ENCODE data around the gene CAMTA1. TPM values are rescaled to one million over a fixed set of nuclear protein-coding genes. Genes with fewer than 3 reads are reported as not detected.

Gene CAMTA1
- total RNA-seq, 1 experiment from 2014 or later: 69.5 TPM

GRCh38 chr1:7358425-7358824 is 573.2 kb downstream of the CAMTA1 start:
- TF ChIP-seq EZH2 (IDR thresholded peaks at IDR 0.05) (no peak), TCF7L2 (IDR thresholded peaks at IDR 0.05; ENCODE audit: borderline replicate concordance, extremely low read depth, insufficient read depth, insufficient read length) (no peak), RAD21 (IDR thresholded peaks at IDR 0.05; ENCODE audit: low read depth) (no peak), FOSL1 (IDR thresholded peaks at IDR 0.05; ENCODE audit: low read depth) (no peak), YY1 (IDR thresholded peaks at IDR 0.05; ENCODE audit: extremely low read depth, insufficient replicate concordance, low read depth, low read length) (no peak), MAX (IDR thresholded peaks at IDR 0.05) (no peak), SP1 (IDR thresholded peaks at IDR 0.05; ENCODE audit: low read depth) (no peak), EZH2phosphoT487 (IDR thresholded peaks at IDR 0.05; ENCODE audit: borderline replicate concordance) (no peak), CBX3 (IDR thresholded peaks at IDR 0.05; ENCODE audit: low read depth) (no peak), ELF1 (IDR thresholded peaks at IDR 0.05; ENCODE audit: borderline replicate concordance, low read depth) (no peak), POLR2AphosphoS5 (IDR thresholded peaks at IDR 0.05; ENCODE audit: low read depth, low read length) (no peak), SIN3A (IDR thresholded peaks at IDR 0.05; ENCODE audit: low read depth) (no peak), CEBPB (IDR thresholded peaks at IDR 0.05; ENCODE audit: low read depth) (no peak), EGR1 (IDR thresholded peaks at IDR 0.05; ENCODE audit: low read depth) (no peak), SRF (IDR thresholded peaks at IDR 0.05; ENCODE audit: low read depth) (no peak), POLR2A (IDR thresholded peaks at IDR 0.05; ENCODE audit: borderline replicate concordance, extremely low read depth, insufficient read depth, insufficient read length) (no peak)
- TF ChIP-seq, protein P1, sequence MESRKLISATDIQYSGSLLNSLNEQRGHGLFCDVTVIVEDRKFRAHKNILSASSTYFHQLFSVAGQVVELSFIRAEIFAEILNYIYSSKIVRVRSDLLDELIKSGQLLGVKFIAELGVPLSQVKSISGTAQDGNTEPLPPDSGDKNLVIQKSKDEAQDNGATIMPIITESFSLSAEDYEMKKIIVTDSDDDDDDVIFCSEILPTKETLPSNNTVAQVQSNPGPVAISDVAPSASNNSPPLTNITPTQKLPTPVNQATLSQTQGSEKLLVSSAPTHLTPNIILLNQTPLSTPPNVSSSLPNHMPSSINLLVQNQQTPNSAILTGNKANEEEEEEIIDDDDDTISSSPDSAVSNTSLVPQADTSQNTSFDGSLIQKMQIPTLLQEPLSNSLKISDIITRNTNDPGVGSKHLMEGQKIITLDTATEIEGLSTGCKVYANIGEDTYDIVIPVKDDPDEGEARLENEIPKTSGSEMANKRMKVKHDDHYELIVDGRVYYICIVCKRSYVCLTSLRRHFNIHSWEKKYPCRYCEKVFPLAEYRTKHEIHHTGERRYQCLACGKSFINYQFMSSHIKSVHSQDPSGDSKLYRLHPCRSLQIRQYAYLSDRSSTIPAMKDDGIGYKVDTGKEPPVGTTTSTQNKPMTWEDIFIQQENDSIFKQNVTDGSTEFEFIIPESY (IDR thresholded peaks at IDR 0.05; ENCODE audit: extremely low read depth, insufficient replicate concordance, low read length): no peak
- TF ChIP-seq, protein P2, sequence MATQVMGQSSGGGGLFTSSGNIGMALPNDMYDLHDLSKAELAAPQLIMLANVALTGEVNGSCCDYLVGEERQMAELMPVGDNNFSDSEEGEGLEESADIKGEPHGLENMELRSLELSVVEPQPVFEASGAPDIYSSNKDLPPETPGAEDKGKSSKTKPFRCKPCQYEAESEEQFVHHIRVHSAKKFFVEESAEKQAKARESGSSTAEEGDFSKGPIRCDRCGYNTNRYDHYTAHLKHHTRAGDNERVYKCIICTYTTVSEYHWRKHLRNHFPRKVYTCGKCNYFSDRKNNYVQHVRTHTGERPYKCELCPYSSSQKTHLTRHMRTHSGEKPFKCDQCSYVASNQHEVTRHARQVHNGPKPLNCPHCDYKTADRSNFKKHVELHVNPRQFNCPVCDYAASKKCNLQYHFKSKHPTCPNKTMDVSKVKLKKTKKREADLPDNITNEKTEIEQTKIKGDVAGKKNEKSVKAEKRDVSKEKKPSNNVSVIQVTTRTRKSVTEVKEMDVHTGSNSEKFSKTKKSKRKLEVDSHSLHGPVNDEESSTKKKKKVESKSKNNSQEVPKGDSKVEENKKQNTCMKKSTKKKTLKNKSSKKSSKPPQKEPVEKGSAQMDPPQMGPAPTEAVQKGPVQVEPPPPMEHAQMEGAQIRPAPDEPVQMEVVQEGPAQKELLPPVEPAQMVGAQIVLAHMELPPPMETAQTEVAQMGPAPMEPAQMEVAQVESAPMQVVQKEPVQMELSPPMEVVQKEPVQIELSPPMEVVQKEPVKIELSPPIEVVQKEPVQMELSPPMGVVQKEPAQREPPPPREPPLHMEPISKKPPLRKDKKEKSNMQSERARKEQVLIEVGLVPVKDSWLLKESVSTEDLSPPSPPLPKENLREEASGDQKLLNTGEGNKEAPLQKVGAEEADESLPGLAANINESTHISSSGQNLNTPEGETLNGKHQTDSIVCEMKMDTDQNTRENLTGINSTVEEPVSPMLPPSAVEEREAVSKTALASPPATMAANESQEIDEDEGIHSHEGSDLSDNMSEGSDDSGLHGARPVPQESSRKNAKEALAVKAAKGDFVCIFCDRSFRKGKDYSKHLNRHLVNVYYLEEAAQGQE (IDR thresholded peaks at IDR 0.05; ENCODE audit: low read depth): no peak
- TF ChIP-seq, protein P3, sequence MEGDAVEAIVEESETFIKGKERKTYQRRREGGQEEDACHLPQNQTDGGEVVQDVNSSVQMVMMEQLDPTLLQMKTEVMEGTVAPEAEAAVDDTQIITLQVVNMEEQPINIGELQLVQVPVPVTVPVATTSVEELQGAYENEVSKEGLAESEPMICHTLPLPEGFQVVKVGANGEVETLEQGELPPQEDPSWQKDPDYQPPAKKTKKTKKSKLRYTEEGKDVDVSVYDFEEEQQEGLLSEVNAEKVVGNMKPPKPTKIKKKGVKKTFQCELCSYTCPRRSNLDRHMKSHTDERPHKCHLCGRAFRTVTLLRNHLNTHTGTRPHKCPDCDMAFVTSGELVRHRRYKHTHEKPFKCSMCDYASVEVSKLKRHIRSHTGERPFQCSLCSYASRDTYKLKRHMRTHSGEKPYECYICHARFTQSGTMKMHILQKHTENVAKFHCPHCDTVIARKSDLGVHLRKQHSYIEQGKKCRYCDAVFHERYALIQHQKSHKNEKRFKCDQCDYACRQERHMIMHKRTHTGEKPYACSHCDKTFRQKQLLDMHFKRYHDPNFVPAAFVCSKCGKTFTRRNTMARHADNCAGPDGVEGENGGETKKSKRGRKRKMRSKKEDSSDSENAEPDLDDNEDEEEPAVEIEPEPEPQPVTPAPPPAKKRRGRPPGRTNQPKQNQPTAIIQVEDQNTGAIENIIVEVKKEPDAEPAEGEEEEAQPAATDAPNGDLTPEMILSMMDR (IDR thresholded peaks at IDR 0.05 in 2 of 3, conservative IDR thresholded peaks at IDR 0.05 in 1 of 3; ENCODE audit: borderline replicate concordance in 1 of 3, insufficient read depth in 1 of 3, low read depth in 2 of 3, low read length in 2 of 3): no peak
- TF ChIP-seq, protein P4, sequence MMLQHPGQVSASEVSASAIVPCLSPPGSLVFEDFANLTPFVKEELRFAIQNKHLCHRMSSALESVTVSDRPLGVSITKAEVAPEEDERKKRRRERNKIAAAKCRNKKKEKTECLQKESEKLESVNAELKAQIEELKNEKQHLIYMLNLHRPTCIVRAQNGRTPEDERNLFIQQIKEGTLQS (IDR thresholded peaks at IDR 0.05): no peak
- no peaks in the 10 kb centered on the region for H4K20me1 ChIP-seq (ENCODE audit: insufficient read depth)
- H3K4me2 ChIP-seq (ENCODE audit: low read length): no peak overlapping the region
- H3K27ac ChIP-seq (ENCODE audit: low read depth, low read length): no peak overlapping the region
- no peaks in the 10 kb centered on the region for H3K9me3 ChIP-seq (ENCODE audit: control insufficient read depth in 1 of 2, insufficient read depth in 1 of 2, low read depth in 1 of 2, low read length in 2 of 2)
- BruUV-seq (replicated peaks): no TSS peak
- H3K36me3 ChIP-seq (ENCODE audit: control insufficient read depth in 1 of 2, insufficient read depth in 2 of 2, low read length in 2 of 2): no peaks in the 10 kb centered on the region
- intact Hi-C loops (cut with micrococcal nuclease): no loop called here
- RAD21 ChIA-PET (ENCODE audit: low non-redundant PET in 1 of 2, low total read pairs in 2 of 2, uncharacterized antibody in 2 of 2, unreplicated experiment in 2 of 2): no interaction called here
- H3K79me2 ChIP-seq (ENCODE audit: insufficient read depth, low read length): no peaks in the 10 kb centered on the region
- DNase-seq (ENCODE audit: low read depth, low spot score) (no peak), ATAC-seq (no peak)
- POLR2A ChIA-PET: no interaction called here
- H3K9me2 ChIP-seq (ENCODE audit: insufficient read depth): no peaks in the 10 kb centered on the region
- no peak overlapping the region for H3K4me3 ChIP-seq (replicated peaks in 1 of 2; ENCODE audit: low read depth in 1 of 2, low read length in 2 of 2)
- H3K9ac ChIP-seq (ENCODE audit: low read length): no peak overlapping the region
- CTCF ChIA-PET: no interaction called here
- H3K4me1 ChIP-seq (ENCODE audit: control insufficient read depth in 1 of 2, insufficient read depth in 2 of 2, low read length in 2 of 2): no peaks in the 10 kb centered on the region
- H2AFZ ChIP-seq (ENCODE audit: low read depth, low read length, poor library complexity, severe bottlenecking): no peak overlapping the region
- 0 out of 2 replicates have a peak, but pooled peaks cover 2% of the 10 kb centered on the region for H3K27me3 ChIP-seq (ENCODE audit: insufficient read depth, low read length)

Measured in HCT116 (cell line).